Sigmoid colon (tissue), 4 donors: Measurements from ENCODE around the gene INSRR.

Source experiments
- EP300 ChIP-seq, 4 donors: sonication (generic); formaldehyde crosslinking; IDR thresholded peaks; one replicate each; pipeline ENCODE4 v1.6.1; 2017; ENCODE audit warnings: antibody characterized with exemption in 4 of 4
- POLR2A ChIP-seq, 2 donors: fragments of 450-650 bp; IDR thresholded peaks; one replicate each; pipeline ENCODE4 v1.6.1; 2016; ENCODE audit warnings: antibody characterized with exemption in 2 of 2, mild to moderate bottlenecking in 2 of 2, moderate library complexity in 2 of 2
- POLR2AphosphoS5 ChIP-seq, 4 donors: sonication (generic); formaldehyde crosslinking; IDR thresholded peaks; one replicate each; pipeline ENCODE4 v1.6.1; 2017; ENCODE audit warnings: antibody characterized with exemption in 4 of 4
- TF ChIP-seq, protein P1 (sequence below), 4 experiments: fragments of 450-650 bp in 3 of 4; fragments of 200-600 bp in 1 of 4; IDR thresholded peaks; one replicate each; pipeline ENCODE4 v1.5.1; 2016 to 2019; ENCODE audit warnings: antibody characterized with exemption in 4 of 4, mild to moderate bottlenecking in 3 of 4, moderate library complexity in 2 of 4

DNA sequence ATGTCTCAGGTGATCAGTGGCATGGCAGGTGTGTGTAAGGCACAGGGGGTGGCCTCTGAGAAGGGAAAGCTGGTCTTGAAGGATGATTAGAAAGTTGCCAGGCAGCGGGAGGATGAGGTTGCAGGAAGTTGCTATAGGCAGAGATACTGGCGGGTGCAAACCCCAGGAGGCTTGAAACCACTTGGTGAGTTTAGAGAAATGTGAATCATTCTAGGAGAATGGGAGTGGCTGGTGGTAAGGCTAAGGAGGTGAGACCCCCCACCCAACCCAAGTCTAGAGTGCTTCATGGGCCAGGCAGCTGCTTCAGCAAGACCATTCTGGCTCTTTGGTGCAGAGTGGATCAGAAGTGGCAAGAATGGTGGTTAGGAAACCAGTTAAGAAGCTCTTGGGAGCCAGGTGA, 51.3 kb downstream of the INSRR start:
- TF ChIP-seq, protein P1, sequence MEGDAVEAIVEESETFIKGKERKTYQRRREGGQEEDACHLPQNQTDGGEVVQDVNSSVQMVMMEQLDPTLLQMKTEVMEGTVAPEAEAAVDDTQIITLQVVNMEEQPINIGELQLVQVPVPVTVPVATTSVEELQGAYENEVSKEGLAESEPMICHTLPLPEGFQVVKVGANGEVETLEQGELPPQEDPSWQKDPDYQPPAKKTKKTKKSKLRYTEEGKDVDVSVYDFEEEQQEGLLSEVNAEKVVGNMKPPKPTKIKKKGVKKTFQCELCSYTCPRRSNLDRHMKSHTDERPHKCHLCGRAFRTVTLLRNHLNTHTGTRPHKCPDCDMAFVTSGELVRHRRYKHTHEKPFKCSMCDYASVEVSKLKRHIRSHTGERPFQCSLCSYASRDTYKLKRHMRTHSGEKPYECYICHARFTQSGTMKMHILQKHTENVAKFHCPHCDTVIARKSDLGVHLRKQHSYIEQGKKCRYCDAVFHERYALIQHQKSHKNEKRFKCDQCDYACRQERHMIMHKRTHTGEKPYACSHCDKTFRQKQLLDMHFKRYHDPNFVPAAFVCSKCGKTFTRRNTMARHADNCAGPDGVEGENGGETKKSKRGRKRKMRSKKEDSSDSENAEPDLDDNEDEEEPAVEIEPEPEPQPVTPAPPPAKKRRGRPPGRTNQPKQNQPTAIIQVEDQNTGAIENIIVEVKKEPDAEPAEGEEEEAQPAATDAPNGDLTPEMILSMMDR (IDR thresholded peaks at IDR 0.05): no peak
- TF ChIP-seq POLR2A (IDR thresholded peaks at IDR 0.05) (no peak), EP300 (IDR thresholded peaks at IDR 0.05) (no peak), POLR2AphosphoS5 (IDR thresholded peaks at IDR 0.05) (no peak)
